Natural killer cell (primary cell): Measurements from ENCODE around the gene IRAK4. TPM values are rescaled to one million over a fixed set of nuclear protein-coding genes. Genes with fewer than 3 reads are reported as not detected.

ENCODE experiments used
- ATAC-seq, 3 donors: fragments of 150-1000 bp in 2 of 3; fragments of 200-7000 bp in 1 of 3; cut with Tn5 transposase; 1 replicate in 1 of 3; 2 replicates in 2 of 3; pipeline ENCODE4 v1.10.0; 2021; ENCODE audit warnings: mild to moderate bottlenecking in 2 of 3, moderate library complexity in 2 of 3
- DNase-seq, 2 donors: peaks; one replicate each; pipeline versions ENCODE4 v3.0.0 to v3.0.0-alpha.2; 2013 to 2021; ENCODE audit warnings: mixed read lengths in 1 of 2
- H3K27ac ChIP-seq: one replicate; pipeline ENCODE4 v1.5.1; 2013; ENCODE audit warnings: mild to moderate bottlenecking, low read length
- H3K27me3 ChIP-seq: one replicate; pipeline ENCODE4 v1.6.1; 2013; ENCODE audit warnings: low read length; ENCODE audit not compliant: control insufficient read depth, insufficient read depth
- H3K36me3 ChIP-seq: one replicate; pipeline ENCODE4 v1.6.1; 2013; ENCODE audit warnings: low read length; ENCODE audit not compliant: control insufficient read depth, insufficient read depth
- H3K4me1 ChIP-seq: one replicate; pipeline ENCODE4 v1.6.1; 2013; ENCODE audit warnings: low read length; ENCODE audit not compliant: control insufficient read depth, insufficient read depth
- H3K4me3 ChIP-seq: one replicate; pipeline ENCODE4 v1.5.1; 2013; ENCODE audit warnings: low read length
- H3K9me3 ChIP-seq: one replicate; pipeline ENCODE4 v1.6.1; 2013; ENCODE audit warnings: low read length; ENCODE audit not compliant: control insufficient read depth, insufficient read depth
- H3K27ac Mint-ChIP-seq, 2 donors: one replicate each; pipeline ENCODE4 v1.8.0; 2022; ENCODE audit warnings: mild to moderate bottlenecking in 2 of 2, mixed read lengths in 2 of 2, moderate library complexity in 1 of 2
- H3K27me3 Mint-ChIP-seq, 2 donors: one replicate each; pipeline ENCODE4 v1.8.0; 2022; ENCODE audit warnings: low read depth in 2 of 2, mixed read lengths in 2 of 2
- H3K36me3 Mint-ChIP-seq: one replicate; pipeline ENCODE4 v1.8.0; 2022; ENCODE audit warnings: mixed read lengths
- H3K4me1 Mint-ChIP-seq, 2 donors: one replicate each; pipeline ENCODE4 v1.8.0; 2022; ENCODE audit warnings: mixed read lengths in 2 of 2
- H3K4me3 Mint-ChIP-seq: one replicate; pipeline ENCODE4 v1.8.0; 2022; ENCODE audit warnings: mild to moderate bottlenecking, moderate library complexity, mixed read lengths
- H3K9me3 Mint-ChIP-seq, 2 donors: one replicate each; pipeline ENCODE4 v1.8.0; 2022; ENCODE audit warnings: mixed read lengths in 2 of 2
- WGBS: methylation state at CpG from one replicate; pipeline ENCODE4 v1.1.7; 2013; ENCODE audit warnings: missing lambda C conversion rate; ENCODE audit not compliant: insufficient coverage; 5-methylcytosine and 5-hydroxymethylcytosine counted together
- intact Hi-C: fragments of 100-400 bp; cut with micrococcal nuclease; formaldehyde crosslinking; loops from one replicate; pipeline ENCODE4 v1.14.2; 2022
- total RNA-seq, 4 donors: library from RNA; stranded (reverse); fragments of 120-200 nt in 1 of 4; gene quantifications; one replicate each; pipeline versions ENCODE4 v1.2.3 to v1.2.4, GENCODE V29; 2013 to 2022
- TF ChIP-seq, protein P1 (sequence below): fragments of 200-600 bp; IDR thresholded peaks from one replicate; pipeline ENCODE4 v1.8.0; 2022; ENCODE audit warnings: antibody characterized with exemption

Gene IRAK4
- total RNA-seq, 3 donors from 2014 or later (not counting 1 experiment from before 2014, with no cell fraction given) = 60.6 to 70.4 (median 70.3) TPM

DNA sequence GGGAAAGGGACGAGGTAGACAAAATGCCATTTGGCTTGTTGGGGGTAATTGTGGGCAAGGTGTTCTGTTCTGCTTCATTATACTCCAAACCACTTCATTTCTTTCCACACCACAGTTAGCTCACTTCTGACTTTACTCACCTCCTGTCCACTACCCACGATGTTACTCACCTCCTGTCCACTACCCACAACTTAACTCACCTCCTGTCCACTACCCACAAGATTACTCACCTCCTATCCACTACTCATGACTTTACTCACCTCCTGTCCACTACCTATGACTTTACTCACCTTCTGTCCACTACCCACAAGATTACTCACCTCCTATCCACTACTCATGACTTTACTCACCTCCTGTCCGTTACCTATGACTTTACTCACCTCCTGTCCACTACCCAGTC lies 57.4 kb downstream of the IRAK4 start:
- Histone ChIP-seq H3K27me3 (peaks cover 2% of the 10 kb centered on the region), H3K4me3 (no peak overlapping the region), H3K27ac (no peak overlapping the region), H3K4me1 (no peaks in the 10 kb centered on the region), H3K9me3 (no peaks in the 10 kb centered on the region), H3K36me3 (no peaks in the 10 kb centered on the region)
- no peaks in the 10 kb centered on the region for H3K4me1 Mint-ChIP-seq
- DNase-seq (no peak), ATAC-seq (no peak)
- H3K36me3 Mint-ChIP-seq = no peaks in the 10 kb centered on the region
- no peaks in the 10 kb centered on the region for H3K9me3 Mint-ChIP-seq
- H3K27ac Mint-ChIP-seq = no peak overlapping the region
- H3K4me3 Mint-ChIP-seq = no peak overlapping the region
- TF ChIP-seq, protein P1, sequence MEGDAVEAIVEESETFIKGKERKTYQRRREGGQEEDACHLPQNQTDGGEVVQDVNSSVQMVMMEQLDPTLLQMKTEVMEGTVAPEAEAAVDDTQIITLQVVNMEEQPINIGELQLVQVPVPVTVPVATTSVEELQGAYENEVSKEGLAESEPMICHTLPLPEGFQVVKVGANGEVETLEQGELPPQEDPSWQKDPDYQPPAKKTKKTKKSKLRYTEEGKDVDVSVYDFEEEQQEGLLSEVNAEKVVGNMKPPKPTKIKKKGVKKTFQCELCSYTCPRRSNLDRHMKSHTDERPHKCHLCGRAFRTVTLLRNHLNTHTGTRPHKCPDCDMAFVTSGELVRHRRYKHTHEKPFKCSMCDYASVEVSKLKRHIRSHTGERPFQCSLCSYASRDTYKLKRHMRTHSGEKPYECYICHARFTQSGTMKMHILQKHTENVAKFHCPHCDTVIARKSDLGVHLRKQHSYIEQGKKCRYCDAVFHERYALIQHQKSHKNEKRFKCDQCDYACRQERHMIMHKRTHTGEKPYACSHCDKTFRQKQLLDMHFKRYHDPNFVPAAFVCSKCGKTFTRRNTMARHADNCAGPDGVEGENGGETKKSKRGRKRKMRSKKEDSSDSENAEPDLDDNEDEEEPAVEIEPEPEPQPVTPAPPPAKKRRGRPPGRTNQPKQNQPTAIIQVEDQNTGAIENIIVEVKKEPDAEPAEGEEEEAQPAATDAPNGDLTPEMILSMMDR = no peak
- 53% methylated on average over 3 of the region's 3 CpGs for WGBS
- intact Hi-C loops = no loop called here
- H3K27me3 Mint-ChIP-seq = peaks cover 5 to 30% of the 10 kb centered on the region in 2 donors

DNA sequence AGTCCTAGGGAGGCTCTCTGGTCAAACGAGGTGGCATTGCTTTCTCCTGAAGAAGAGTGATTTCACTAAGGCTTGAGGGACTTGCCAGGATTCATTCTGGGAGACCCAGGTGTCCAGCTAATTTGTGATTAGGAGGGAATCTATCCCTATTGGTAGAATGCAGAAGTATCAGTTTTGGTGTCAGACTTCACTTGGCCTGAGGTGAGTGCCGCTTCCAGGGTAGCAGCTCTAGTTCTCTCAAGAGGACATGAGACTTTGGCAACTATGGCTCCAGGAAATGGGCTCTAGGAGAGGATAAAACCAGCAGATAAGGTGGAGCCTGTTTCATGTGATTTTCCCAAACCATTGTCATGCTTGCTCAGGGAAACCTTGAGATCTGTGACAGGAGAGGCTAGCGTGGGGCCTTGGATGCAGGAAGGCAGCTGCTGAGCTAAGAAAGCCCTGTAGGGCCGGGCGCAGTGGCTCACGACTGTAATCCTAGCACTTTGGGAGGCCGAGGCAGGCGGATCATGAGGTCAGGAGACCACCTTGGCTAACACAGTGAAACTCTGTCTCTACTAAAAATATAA lies 65.5 kb downstream of the IRAK4 start:
- Histone ChIP-seq H3K27ac (no peak overlapping the region), H3K4me1 (no peaks in the 10 kb centered on the region), H3K27me3 (no peaks in the 10 kb centered on the region), H3K36me3 (no peaks in the 10 kb centered on the region), H3K4me3 (no peak overlapping the region), H3K9me3 (no peaks in the 10 kb centered on the region)
- H3K27me3 Mint-ChIP-seq = peaks cover 0 to 12% of the 10 kb centered on the region in 2 donors
- H3K27ac Mint-ChIP-seq = no peak overlapping the region
- H3K9me3 Mint-ChIP-seq = no peaks in the 10 kb centered on the region
- no peaks in the 10 kb centered on the region for H3K36me3 Mint-ChIP-seq
- ATAC-seq = no peak
- 90% methylated on average over 8 of the region's 8 CpGs for WGBS
- H3K4me1 Mint-ChIP-seq = no peaks in the 10 kb centered on the region
- intact Hi-C loops = no loop called here
- DNase-seq = no peak
- no peak overlapping the region for H3K4me3 Mint-ChIP-seq
- TF ChIP-seq, protein P1 = no peak

DNA sequence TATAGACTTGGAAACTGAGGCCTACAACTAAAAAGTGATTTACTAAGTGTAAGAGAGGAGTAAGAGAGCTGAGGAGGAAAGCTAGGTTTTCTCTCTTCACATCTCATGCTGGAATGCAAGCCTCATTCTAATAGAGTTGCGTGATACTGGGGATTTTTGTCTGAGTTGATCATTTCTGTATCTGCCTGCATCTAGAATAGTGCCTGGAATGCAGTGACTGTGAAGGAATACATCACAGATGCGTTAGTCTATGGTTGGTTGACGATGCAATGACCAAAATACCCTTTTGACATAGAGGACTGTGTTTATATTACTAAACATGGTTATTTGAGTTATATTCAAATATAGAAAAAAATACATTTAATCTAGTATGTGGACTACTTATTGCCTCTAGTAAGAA lies 67.9 kb downstream of the IRAK4 start:
- no peaks in the 10 kb centered on the region for H3K4me1 ChIP-seq
- Mint-ChIP-seq H3K4me1 (peaks cover 1% of the 10 kb centered on the region in 2 donors), H3K36me3 (no peaks in the 10 kb centered on the region), H3K27ac (no peak overlapping the region), H3K9me3 (no peaks in the 10 kb centered on the region), H3K27me3 (peaks cover 0 to 16% of the 10 kb centered on the region in 2 donors), H3K4me3 (no peak overlapping the region)
- DNase-seq (no peak), ATAC-seq (no peak)
- no peak overlapping the region for H3K27ac ChIP-seq
- peaks cover 3% of the 10 kb centered on the region for H3K27me3 ChIP-seq
- TF ChIP-seq, protein P1 = no peak
- intact Hi-C loops = no loop called here
- H3K36me3 ChIP-seq = no peaks in the 10 kb centered on the region
- H3K9me3 ChIP-seq = no peaks in the 10 kb centered on the region
- 73% methylated on average over 3 of the region's 3 CpGs for WGBS
- H3K4me3 ChIP-seq = no peak overlapping the region

DNA sequence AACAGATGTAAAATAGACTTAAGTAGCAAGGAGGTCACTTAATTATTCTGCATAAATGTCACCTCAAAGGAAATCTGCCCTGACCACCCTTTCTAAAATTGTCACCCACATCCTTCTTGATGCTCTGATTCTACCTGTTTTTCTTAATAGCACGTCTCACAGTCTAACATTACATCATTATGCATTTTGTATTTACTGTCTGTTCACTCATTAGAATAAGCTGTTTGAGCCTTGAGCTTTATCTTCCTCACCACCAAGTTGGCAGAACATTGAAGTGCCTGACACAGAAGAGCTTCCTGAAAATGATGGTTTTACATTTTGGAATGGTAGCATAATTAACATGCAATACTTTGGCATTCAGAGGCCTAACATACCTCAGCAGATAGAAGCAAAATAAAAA lies 68.3 kb downstream of the IRAK4 start:
- no peaks in the 10 kb centered on the region for H3K9me3 Mint-ChIP-seq
- H3K27ac Mint-ChIP-seq = no peak overlapping the region
- H3K27me3 Mint-ChIP-seq = peaks cover 0 to 16% of the 10 kb centered on the region in 2 donors
- ATAC-seq (no peak), DNase-seq (no peak)
- H3K4me3 ChIP-seq = no peak overlapping the region
- no peak overlapping the region for H3K27ac ChIP-seq
- no peaks in the 10 kb centered on the region for H3K4me1 ChIP-seq
- no peaks in the 10 kb centered on the region for H3K36me3 Mint-ChIP-seq
- H3K4me3 Mint-ChIP-seq = no peak overlapping the region
- no peaks in the 10 kb centered on the region for H3K9me3 ChIP-seq
- WGBS = 9% methylated on average over 1 of the region's 1 CpG
- TF ChIP-seq, protein P1 = no peak
- intact Hi-C loops = no loop called here
- H3K36me3 ChIP-seq = no peaks in the 10 kb centered on the region
- peaks cover 5% of the 10 kb centered on the region in 2 donors for H3K4me1 Mint-ChIP-seq
- H3K27me3 ChIP-seq = peaks cover 3% of the 10 kb centered on the region
